Islet of Langerhans (tissue), 1 donor: ENCODE results near the gene EEFSEC.

Experiments
- FAIRE-seq: peaks from one replicate; lab custom pipeline; 2011; peaks lifted over from hg19 to GRCh38; lab: Jason Lieb, UNC

The EEFSEC gene

GRCh38 chr3:128185630-128186447, 32.6 kb downstream of the EEFSEC start:
- no peak for FAIRE-seq

- FAIRE-seq = no peak
Observed at GRCh38 chr3:128187495-128187894, 34.2 kb downstream of the EEFSEC start.

GRCh38 chr3:128188326-128188725, 35.0 kb downstream of the EEFSEC start:
- FAIRE-seq = no peak

DNA sequence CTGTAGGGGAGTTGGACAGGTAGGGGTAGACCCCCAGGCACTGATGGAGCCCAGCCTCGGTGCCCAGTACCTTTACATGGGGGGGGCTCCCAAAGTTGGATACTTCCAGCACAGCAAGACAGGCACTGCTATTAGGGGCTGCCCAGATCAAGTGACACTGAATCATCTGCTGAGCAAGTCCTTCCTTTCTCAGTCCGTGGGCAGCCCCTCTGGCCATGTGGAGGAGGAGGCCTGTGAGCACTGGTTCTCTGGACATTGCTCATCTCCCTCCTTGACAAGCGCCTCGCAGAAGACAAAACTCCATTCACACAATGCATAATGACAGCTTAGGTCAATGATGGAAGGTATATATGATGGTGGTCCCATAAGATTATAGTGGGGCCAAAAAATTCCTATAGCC, 35.7 kb downstream of the EEFSEC start:
- FAIRE-seq = no peak

GRCh38 chr3:128190501-128190900, 37.2 kb downstream of the EEFSEC start:
- FAIRE-seq = no peak

GRCh38 chr3:128192131-128192530, 38.9 kb downstream of the EEFSEC start:
- FAIRE-seq = no peak

DNA sequence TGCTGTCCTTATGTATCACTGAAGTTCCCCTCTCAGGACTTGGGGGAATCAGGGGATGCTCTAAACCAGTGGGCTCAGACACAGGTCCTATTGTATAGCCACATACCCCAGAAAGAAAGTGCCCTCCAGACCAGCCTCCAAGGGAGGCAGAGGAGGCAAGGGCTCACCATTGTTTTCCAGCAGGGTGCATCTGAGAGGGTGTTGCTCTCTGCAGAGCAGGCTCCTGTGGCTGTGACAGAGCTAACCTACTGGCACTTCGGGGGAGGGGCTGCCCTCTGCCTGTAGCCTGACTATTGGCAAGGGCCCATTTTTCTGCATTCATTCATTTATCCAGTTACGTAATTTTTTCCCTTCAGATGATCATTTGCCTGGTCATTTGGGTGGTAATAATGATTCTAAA, 39.9 kb downstream of the EEFSEC start:
- FAIRE-seq = no peak

DNA sequence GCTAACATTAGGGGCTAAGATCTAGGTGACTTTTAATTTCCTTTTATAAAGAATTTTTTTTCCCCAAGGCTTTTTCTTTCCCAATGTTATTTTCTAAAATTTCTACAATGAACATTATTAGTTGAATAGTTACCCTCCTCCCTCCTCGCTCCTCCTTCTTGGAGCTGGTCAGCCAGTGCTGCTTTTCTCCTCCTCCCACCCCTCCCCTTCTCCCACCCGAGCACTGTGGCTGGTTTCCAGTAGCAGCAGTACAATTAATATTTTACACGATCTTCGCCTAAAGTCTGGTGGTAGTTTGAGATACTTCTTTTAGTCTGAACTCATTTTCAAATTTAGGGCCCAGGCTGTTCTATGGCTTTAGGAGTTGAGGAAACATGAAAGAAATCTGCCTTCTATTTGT, 41.6 kb downstream of the EEFSEC start:
- no peak for FAIRE-seq

DNA sequence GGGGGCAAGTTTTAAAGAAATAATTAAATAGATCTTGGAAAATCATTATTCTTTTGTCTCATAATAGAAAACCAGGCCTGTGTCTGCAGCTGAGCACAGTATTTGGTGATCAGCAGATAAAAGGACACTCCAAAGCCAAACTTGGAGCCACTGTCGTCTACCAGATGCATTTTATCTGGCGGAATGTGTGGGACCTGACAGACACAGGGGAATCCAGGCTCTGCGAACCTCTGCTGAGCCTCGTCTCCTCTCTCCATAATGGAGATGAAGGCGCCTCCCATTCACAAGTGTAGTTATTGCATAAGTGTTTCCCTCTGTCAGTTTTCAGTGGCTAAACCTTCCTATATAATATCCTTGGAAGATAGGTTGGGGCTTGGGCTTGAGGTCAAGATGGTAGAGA, 42.1 kb downstream of the EEFSEC start:
- FAIRE-seq = no peak

DNA sequence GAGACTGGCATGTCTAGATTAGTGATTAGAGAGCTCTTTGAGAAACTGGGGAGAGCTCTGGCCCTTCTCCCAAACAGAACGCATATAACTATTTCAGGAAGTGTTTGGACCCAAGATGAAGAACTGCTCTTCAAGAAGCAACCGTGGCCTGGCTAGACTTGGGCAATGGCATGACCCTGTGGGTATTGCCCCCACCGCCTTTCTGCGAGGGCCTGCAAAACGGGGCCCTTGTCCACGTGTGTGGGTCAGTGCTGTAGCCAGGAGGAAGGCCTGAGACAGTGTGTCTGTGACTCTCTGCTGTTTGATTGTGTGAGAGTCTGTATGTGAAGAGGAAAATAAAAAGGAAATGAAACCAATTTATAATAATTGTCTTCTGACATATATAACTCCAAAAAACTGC, 42.5 kb downstream of the EEFSEC start:
- FAIRE-seq = no peak

GRCh38 chr3:128196647-128197046, 43.4 kb downstream of the EEFSEC start:
- FAIRE-seq = no peak

GRCh38 chr3:128197855-128198254, 44.6 kb downstream of the EEFSEC start:
- no peak for FAIRE-seq

DNA sequence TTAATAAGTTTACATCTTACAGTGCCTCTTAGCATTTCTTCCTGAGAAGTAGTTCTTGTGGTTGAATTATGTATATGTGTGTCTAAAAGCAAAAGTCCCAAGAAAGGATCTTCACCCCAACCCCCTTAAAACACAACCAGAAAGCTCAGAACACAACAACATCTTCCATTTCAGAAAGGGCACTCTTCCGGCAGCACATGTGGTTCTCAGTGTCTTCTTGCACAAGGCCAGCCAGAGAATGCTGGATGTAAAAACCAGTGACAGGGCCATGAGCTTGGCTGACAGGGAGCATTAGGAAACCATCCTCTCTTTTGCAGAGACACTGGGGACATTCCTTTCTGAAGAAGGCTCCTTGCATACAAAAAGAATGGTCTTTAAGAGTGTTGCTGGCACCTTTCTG, 45.0 kb downstream of the EEFSEC start:
- no peak for FAIRE-seq

DNA sequence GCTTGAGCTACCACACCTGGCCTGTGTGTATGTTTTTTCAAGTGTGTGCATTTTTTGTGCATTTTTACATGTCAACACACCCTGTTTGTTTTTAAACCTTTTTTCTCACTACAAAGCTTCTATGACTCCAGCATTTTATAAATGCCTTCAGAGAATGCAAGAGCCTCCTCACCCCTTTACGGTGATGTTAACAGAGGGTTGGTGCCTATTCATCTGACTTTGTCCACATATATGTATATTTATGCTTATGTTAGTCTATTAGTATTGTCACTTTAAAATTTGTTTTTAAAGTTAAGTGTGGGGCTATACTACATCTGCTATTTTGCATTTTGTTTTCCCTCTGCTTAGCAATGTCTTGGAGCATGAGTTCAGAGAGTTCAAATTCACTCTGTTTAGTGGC, 45.8 kb downstream of the EEFSEC start:
- FAIRE-seq = no peak

- FAIRE-seq = no peak
Observed at GRCh38 chr3:128201158-128201755, 48.0 kb downstream of the EEFSEC start.

DNA sequence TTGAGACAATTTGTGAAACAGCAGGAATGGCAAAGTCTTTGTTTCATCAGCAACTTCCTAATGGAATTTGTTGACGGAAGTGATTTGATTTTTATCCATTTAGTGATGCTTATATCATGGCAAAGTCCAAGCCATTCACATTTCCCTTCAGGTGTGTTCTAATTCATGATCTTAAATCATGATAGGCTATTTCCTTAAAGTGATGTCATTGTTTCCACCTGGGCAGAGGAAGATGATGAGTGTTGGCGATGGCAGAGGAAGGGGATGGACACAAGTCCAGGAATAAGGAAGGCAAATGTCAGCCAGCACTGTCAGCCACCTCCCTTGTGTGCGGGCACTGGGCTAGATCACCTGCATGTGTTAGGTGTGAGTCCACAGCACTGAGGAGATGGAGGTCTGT, 49.9 kb downstream of the EEFSEC start:
- no peak for FAIRE-seq

GRCh38 chr3:128205558-128206145, 52.4 kb downstream of the EEFSEC start:
- FAIRE-seq = no peak

- no peak for FAIRE-seq
Observed at GRCh38 chr3:128207951-128208350, 54.7 kb downstream of the EEFSEC start.

DNA sequence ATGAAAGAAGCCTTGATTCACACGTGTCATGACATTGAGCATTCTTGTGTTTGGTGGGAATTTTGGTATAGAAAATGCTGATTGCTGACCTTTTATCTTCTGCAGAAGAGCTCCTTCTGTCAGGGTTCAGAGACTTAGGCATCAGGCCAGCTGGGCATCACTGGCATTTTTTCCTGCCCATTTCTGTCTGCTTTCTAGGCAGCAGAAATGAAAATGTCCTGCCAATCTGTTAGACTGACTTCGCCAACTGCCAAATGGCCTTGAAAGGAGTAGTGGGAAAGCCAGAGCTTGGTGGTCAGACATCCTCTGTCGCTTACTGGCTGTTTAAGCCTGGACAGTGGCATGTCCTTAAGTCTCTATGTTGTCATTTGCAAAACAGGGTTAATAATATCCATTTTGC, 57.4 kb downstream of the EEFSEC start:
- no peak for FAIRE-seq

GRCh38 chr3:128214056-128214455, 60.8 kb downstream of the EEFSEC start:
- FAIRE-seq = no peak

- FAIRE-seq = no peak
Observed at GRCh38 chr3:128215290-128215689, 62.0 kb downstream of the EEFSEC start.

DNA sequence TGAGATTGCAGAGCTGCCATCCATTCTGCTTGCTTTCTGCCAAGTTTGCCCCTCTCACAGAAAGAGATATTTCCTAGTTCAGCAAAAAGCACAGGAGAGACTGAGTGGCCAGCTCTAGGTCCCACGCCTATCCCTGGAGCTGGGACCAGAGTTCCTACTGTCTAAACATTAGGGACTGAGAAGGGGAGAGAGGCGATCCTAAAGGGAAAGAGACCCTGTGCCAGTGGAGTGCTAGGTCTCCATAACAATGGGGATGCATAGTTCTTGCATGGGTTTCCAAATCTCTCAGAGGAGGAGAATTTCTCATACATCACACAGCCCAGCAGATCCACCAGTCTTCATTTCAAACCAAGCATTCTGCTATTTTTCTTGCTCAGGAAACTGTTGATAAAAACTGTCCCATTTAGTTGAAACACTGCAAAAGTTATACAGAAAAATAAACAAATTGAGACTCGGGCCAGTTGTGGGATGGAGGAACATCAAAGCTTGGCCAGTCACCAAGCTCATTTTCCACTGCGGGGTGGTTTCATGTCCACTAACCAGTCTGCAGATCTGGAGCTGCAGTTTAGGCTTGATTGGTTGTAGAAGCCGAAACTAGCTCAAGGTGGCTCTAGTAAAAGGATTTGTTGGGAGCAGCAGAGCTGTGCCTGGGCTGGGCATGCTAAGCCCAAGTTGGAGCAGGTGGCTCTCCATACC, 62.7 kb downstream of the EEFSEC start:
- FAIRE-seq = no peak
